ENCODE data around the gene PCCA. TPM values are rescaled to one million over a fixed set of nuclear protein-coding genes. Genes with fewer than 3 reads are reported as not detected.

PCCA gene
- polyA plus RNA-seq, 2 of the 4 experiments (the other 2 are of a cell fraction), result 13.2 to 13.7 TPM

- H3K9me3 ChIP-seq, result no peaks in the 10 kb centered on the region
- CTCF ChIA-PET, result interaction anchor here (0.6 kb wide), 1 partner anchor 742 kb away, joined by 3 read pairs; no protein-coding TSS in a partner anchor
- DNase-seq (ENCODE audit: low read depth in 1 of 2, low spot score in 1 of 2) (no peak), ATAC-seq (no peak), FAIRE-seq (no peak)
- peak overlapping the region; percentile 27 to 80; a peak in 4 of 6 replicates for H3K27ac ChIP-seq
- WGBS (ENCODE audit: missing lambda C conversion rate), result 45% methylated on average over 8 of the region's 8 CpGs
- TF ChIP-seq NFE2L2 (conservative IDR thresholded peaks at IDR 0.05; ENCODE audit: low read length), result no peak
- no peak for TF ChIP-seq POLR2AphosphoS2 (conservative IDR thresholded peaks at IDR 0.05; ENCODE audit: low read length)
- peak; percentile 51; the same call in 1 of the 2 replicates for TF ChIP-seq JUNB (IDR thresholded peaks at IDR 0.05)
- TF ChIP-seq RCOR1 (IDR thresholded peaks at IDR 0.05; ENCODE audit: low read depth, low read length), result no peak
- 0 out of 2 replicates have a peak, but pooled peaks have one; percentile 23 for TF ChIP-seq FOSL2 (IDR thresholded peaks at IDR 0.05)
- peak; percentile 25 for TF ChIP-seq FOSL2 (CRISPR knock-in tag; IDR thresholded peaks at IDR 0.05)
- TF ChIP-seq EP300 (IDR thresholded peaks at IDR 0.05), result no peak
- no peak overlapping the region for H3K4me3 ChIP-seq
- POLR2A ChIA-PET, result no interaction called here
- peaks cover 37% of the 10 kb centered on the region for H3K4me1 ChIP-seq
- peak overlapping the region; percentile 37 for H3K4me2 ChIP-seq
Measured at GRCh38 chr13:100209857-100210825, 121.2 kb downstream of the PCCA start.

- TF ChIP-seq HEYL (CRISPR knock-in tag; IDR thresholded peaks at IDR 0.05), result no peak
- FAIRE-seq, result no peak
- H3K27ac ChIP-seq, result peak overlapping the region; percentile 13 to 55; a peak in 4 of 6 replicates
- H3K9me3 ChIP-seq, result no peaks in the 10 kb centered on the region
- ChIA-PET CTCF (interaction anchor here (0.6 to 1.7 kb wide), 2 partner anchors 556 to 743 kb away, joined by 3 to 5 read pairs; no protein-coding TSS in a partner anchor), POLR2A (no interaction called here)
- H3K4me1 ChIP-seq, result peaks cover 45% of the 10 kb centered on the region
- ATAC-seq, result no peak
- no peak for DNase-seq (ENCODE audit: low read depth in 1 of 2, low spot score in 1 of 2)
- WGBS (ENCODE audit: missing lambda C conversion rate), result 86% methylated on average over 4 of the region's 4 CpGs
- H3K4me3 ChIP-seq, result no peak overlapping the region
- peak overlapping the region; percentile 37 for H3K4me2 ChIP-seq
Measured at GRCh38 chr13:100211016-100211710, 122.3 kb downstream of the PCCA start.

- CTCF ChIA-PET, result interaction anchor here (1.7 kb wide), 1 partner anchor 557 kb away, joined by 5 read pairs; no protein-coding TSS in a partner anchor
- 89% methylated on average over 2 of the region's 2 CpGs for WGBS (ENCODE audit: missing lambda C conversion rate)
- Histone ChIP-seq H3K4me2 (no peak overlapping the region), H3K9me3 (no peaks in the 10 kb centered on the region), H3K4me1 (peaks cover 45% of the 10 kb centered on the region), H3K4me3 (no peak overlapping the region), H3K27ac (no peak overlapping the region)
- TF ChIP-seq HOXB13 (CRISPR knock-in tag; IDR thresholded peaks at IDR 0.05; ENCODE audit: low read depth) (no peak), FOSB (CRISPR knock-in tag; IDR thresholded peaks at IDR 0.05) (no peak), ZSCAN20 (CRISPR knock-in tag; IDR thresholded peaks at IDR 0.05) (no peak), JUN (IDR thresholded peaks at IDR 0.05) (no peak), RAD21 (conservative IDR thresholded peaks at IDR 0.05 in 1 of 2, IDR thresholded peaks at IDR 0.05 in 1 of 2) (no peak), PBX3 (IDR thresholded peaks at IDR 0.05) (no peak), RFX5 (IDR thresholded peaks at IDR 0.05) (no peak), BHLHE40 (IDR thresholded peaks at IDR 0.05; ENCODE audit: low read depth, low read length) (no peak), ZC3H11A (IDR thresholded peaks at IDR 0.05) (no peak), HOXA7 (CRISPR knock-in tag; IDR thresholded peaks at IDR 0.05) (no peak), NFE2L2 (conservative IDR thresholded peaks at IDR 0.05; ENCODE audit: low read length) (no peak), RCOR1 (IDR thresholded peaks at IDR 0.05; ENCODE audit: low read depth, low read length) (no peak), RNF2 (IDR thresholded peaks at IDR 0.05; ENCODE audit: borderline replicate concordance, low read depth) (no peak)
- DNase-seq (ENCODE audit: low read depth in 1 of 2, low spot score in 1 of 2), result no peak
- POLR2A ChIA-PET, result no interaction called here
- ATAC-seq, result no peak
- FAIRE-seq, result no peak
Measured at GRCh38 chr13:100212904-100213553, 124.1 kb downstream of the PCCA start.

All from A549 (cell line).